Measurements from ENCODE around the gene PKM. TPM values are rescaled to one million over a fixed set of nuclear protein-coding genes. Genes with fewer than 3 reads are reported as not detected.

Gene PKM
- total and polyA plus RNA-seq, 3 donors from 2014 or later, result 521 to 602 (median 530) TPM

DNA sequence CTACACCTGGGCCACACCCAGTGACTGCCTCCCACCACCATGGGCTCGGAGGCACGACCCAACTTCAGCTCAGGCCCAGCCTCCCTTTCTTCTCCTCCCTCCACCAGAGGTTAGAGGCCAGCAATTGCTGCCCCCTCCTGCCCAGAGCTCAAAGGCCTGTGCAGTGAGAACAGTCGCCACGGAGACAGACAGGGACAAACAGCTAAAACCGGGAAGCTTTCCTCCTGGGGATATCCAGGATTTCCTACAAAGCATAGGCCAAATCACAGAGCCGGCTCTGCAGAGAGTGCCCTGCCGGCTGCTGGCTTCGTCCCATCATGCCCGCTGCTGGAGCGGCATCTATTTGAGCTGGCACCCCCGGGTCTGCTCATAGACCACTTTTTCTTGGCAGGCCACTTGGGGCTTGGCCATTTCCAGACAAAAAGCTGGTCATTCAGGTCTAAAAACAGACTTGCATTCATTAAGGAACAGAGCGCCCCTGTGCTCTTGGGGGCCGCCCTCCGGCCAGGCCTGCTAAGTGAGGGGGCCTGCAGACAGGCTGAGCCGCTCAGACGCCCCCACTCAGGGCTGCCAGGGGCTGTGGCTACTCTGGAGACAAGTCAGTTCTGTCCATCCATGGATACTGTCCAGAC is 50.9 kb downstream of the PKM start:
- Histone ChIP-seq H3K27ac (no peak overlapping the region), H3K9me3 (no peaks in the 10 kb centered on the region), H3K4me3 (no peak overlapping the region), H3K4me1 (peaks cover 13% of the 10 kb centered on the region), H3K27me3 (no peaks in the 10 kb centered on the region), H3K36me3 (ENCODE audit: low read depth, missing control alignments) (no peaks in the 10 kb centered on the region)
- TF ChIP-seq, protein P1, sequence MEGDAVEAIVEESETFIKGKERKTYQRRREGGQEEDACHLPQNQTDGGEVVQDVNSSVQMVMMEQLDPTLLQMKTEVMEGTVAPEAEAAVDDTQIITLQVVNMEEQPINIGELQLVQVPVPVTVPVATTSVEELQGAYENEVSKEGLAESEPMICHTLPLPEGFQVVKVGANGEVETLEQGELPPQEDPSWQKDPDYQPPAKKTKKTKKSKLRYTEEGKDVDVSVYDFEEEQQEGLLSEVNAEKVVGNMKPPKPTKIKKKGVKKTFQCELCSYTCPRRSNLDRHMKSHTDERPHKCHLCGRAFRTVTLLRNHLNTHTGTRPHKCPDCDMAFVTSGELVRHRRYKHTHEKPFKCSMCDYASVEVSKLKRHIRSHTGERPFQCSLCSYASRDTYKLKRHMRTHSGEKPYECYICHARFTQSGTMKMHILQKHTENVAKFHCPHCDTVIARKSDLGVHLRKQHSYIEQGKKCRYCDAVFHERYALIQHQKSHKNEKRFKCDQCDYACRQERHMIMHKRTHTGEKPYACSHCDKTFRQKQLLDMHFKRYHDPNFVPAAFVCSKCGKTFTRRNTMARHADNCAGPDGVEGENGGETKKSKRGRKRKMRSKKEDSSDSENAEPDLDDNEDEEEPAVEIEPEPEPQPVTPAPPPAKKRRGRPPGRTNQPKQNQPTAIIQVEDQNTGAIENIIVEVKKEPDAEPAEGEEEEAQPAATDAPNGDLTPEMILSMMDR (IDR thresholded peaks at IDR 0.05), result no peak
- TF ChIP-seq POLR2A (IDR thresholded peaks at IDR 0.05), result no peak
- WGBS, 2 donors, result 64 to 69% methylated on average over 12 to 16 of the region's 16 CpGs
- intact Hi-C loops (cut with DNase I; ENCODE audit: low total_unique reads), result no loop called here
- no peak for DNase-seq

DNA sequence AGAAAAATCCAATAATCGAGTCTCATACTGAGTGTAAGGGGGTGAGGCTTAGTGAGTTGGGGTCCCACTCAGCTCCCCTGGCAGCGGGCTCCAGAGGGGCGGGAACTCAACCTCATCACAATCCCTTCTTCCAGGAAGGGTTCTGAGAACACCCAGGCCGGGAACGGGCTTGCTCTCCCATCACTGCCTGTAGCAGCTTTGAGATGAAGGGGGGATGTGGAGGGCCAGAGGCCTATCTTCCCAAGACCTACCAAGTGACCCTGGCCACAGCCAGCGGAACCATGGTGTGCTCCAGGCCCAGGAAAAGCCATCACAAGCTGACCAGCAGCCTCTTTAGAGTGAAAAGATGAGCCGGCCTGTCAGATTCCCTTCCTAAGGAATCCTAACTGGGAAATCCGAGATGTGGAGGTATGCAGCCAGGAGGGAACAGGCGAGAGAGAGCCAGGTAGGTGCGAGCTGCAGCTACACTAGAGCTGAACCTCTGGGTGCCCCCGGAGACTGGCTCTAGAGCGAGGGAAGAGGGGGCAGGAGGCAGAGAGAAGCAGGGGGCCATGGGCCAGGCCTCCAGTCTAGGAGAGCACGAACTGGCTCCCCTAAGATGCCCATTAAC is 51.9 kb downstream of the PKM start:
- H3K9me3 ChIP-seq, result no peaks in the 10 kb centered on the region
- 86 to 96% methylated on average over 9 to 13 of the region's 13 CpGs for WGBS, 2 donors
- H3K4me1 ChIP-seq, result peaks cover 13% of the 10 kb centered on the region
- intact Hi-C loops (cut with DNase I; ENCODE audit: low total_unique reads), result no loop called here
- H3K27ac ChIP-seq, result no peak overlapping the region
- H3K27me3 ChIP-seq, result no peaks in the 10 kb centered on the region
- no peak overlapping the region for H3K4me3 ChIP-seq
- H3K36me3 ChIP-seq (ENCODE audit: low read depth, missing control alignments), result no peaks in the 10 kb centered on the region
- no peak for TF ChIP-seq POLR2A (IDR thresholded peaks at IDR 0.05)
- TF ChIP-seq, protein P1 (IDR thresholded peaks at IDR 0.05), result no peak
- DNase-seq, result no peak

DNA sequence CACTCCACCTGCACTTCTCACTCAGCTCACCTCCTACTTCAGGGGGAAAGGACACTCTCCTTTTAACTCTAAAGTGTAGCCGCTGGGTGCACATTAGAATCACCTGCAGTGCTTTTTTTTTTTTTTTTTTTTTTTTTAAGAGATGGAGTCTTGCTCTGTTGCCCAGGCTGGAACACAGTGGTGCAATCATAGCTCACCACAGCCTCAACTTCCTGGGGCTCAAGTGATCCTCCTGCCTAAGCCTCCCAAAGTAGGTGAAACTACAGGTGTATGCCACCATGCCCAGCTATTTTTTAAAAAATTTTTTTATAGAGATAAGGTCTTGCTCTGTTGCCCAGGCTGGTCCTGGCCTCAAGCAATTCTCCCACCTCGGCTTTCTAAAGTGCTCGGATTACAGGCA is 54.2 kb downstream of the PKM start:
- H3K36me3 ChIP-seq (ENCODE audit: low read depth, missing control alignments), result no peaks in the 10 kb centered on the region
- no peaks in the 10 kb centered on the region for H3K27me3 ChIP-seq
- no peak overlapping the region for H3K27ac ChIP-seq
- H3K4me3 ChIP-seq, result no peak overlapping the region
- intact Hi-C loops (cut with DNase I; ENCODE audit: low total_unique reads), result no loop called here
- no peak for DNase-seq
- no peaks in the 10 kb centered on the region for H3K9me3 ChIP-seq
- no peak for TF ChIP-seq POLR2A (IDR thresholded peaks at IDR 0.05)
- TF ChIP-seq, protein P1 (IDR thresholded peaks at IDR 0.05), result no peak
- peaks cover 13% of the 10 kb centered on the region for H3K4me1 ChIP-seq
- WGBS, 2 donors, result 82 to 87% methylated on average over 3 of the region's 3 CpGs

DNA sequence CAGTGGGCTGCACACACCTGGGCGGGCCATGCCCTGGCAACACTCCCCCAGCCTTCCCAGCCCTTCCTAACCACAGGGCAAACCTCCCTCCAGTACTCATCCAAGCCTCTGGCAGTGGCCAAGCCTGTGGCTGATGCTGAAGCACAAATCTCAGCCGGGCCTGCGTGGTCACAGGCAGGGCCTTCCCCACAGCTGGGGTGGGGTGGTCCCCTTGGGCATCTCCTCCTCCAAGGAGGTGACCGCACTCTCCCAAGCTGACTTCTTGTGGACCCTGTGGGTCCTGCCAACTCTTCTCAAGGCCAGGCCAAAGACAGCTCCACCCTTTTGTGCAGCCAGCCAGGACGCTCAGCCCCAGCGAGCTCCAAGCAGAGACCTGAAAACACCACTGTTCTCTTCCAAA is 54.8 kb downstream of the PKM start:
- no peak overlapping the region for H3K4me3 ChIP-seq
- no peaks in the 10 kb centered on the region for H3K36me3 ChIP-seq (ENCODE audit: low read depth, missing control alignments)
- DNase-seq, result peak; percentile 79
- TF ChIP-seq, protein P1 (IDR thresholded peaks at IDR 0.05), result no peak
- no peak for TF ChIP-seq POLR2A (IDR thresholded peaks at IDR 0.05)
- no peak overlapping the region for H3K27ac ChIP-seq
- H3K4me1 ChIP-seq, result peaks cover 13% of the 10 kb centered on the region
- H3K9me3 ChIP-seq, result no peaks in the 10 kb centered on the region
- H3K27me3 ChIP-seq, result no peaks in the 10 kb centered on the region
- WGBS, 2 donors, result 50 to 63% methylated on average over 4 to 6 of the region's 6 CpGs
- intact Hi-C loops (cut with DNase I; ENCODE audit: low total_unique reads), result no loop called here
